ENCODE measurements around the gene TTC3.

DNA sequence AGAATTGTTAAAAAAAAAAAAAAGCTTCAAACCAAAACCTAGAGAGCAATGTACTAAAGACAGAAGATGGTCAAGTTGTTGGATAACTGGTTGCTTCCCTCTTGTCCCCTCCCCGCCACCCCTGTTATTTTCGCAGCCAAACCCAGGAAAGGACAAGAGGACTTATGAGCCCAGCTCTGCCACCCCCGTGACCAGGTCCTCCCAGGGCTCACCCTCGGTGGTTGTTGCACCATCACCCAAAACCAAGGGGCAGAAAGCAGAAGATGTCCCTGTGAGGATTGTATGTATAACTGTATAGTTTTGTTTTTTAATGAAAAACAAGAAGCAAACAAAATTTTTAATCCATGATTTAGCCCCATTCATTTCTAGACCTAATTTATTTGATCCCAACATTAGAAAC is 124.7 kb downstream of the TTC3 start:
- TF ChIP-seq POLR2A (IDR thresholded peaks at IDR 0.05; ENCODE audit: extremely low read depth, insufficient read length) (no peak), CTCF (IDR thresholded peaks at IDR 0.05; ENCODE audit: low read depth, low read length) (no peak)
